GM12878 (cell line): ENCODE measurements around the gene SLC24A3. TPM values are rescaled to one million over a fixed set of nuclear protein-coding genes. Genes with fewer than 3 reads are reported as not detected.

Source experiments
- ATAC-seq: fragments of 200-7000 bp; cut with Tn5 transposase; 3 replicates; pipeline ENCODE4 v1.9.1; 2020; ENCODE audit warnings: mild to moderate bottlenecking, moderate library complexity
- BruUV-seq: library from RNA; stranded (reverse); fragments of 400-500 nt; replicated peaks from 2 replicates; lab custom pipeline; 2021; lab: Mats Ljungman, UMichigan
- CTCF ChIA-PET: fragments of 300-600 bp; sonication (Branson Sonifier 250); formaldehyde crosslinking; extraction: SDS; loops from one replicate; lab custom pipeline; 2021; ENCODE audit warnings: inconsistent platforms; lab: Yijun Ruan, JAX
- POLR2A ChIA-PET: fragments of 350-600 bp; formaldehyde crosslinking; extraction: SDS; loops from one replicate; lab custom pipeline; 2021; ENCODE audit warnings: inconsistent platforms; lab: Charles Lee
- RAD21 ChIA-PET: fragments of 300-600 bp; sonication (Branson Sonifier 250); formaldehyde crosslinking; loops from one replicate; lab custom pipeline; 2023; ENCODE audit warnings: antibody characterized with exemption; ENCODE audit not compliant: unreplicated experiment; lab: Charles Lee
- SMC1A ChIA-PET: fragments of 300-600 bp; sonication (Branson Sonifier 250); formaldehyde crosslinking; loops from one replicate; lab custom pipeline; 2023; ENCODE audit not compliant: unreplicated experiment, uncharacterized antibody; lab: Charles Lee
- DNase-seq: peaks from one replicate; pipeline ENCODE4 v3.0.0-alpha.2; 2011; ENCODE audit warnings: low read depth, low spot score
- FAIRE-seq: peaks from 3 replicates; lab custom pipeline; 2011; peaks lifted over from hg19 to GRCh38; lab: Jason Lieb, UNC
- H2AFZ ChIP-seq: 2 replicates; pipeline ENCODE4 v1.6.0; 2011; ENCODE audit warnings: low read depth, low read length, control low read depth; ENCODE audit not compliant: control insufficient read depth
- H3K27ac ChIP-seq: 2 replicates; pipeline ENCODE4 v1.5.1; 2011; ENCODE audit warnings: control low read depth; ENCODE audit not compliant: control insufficient read depth, insufficient read depth
- H3K27me3 ChIP-seq, 2 experiments: replicated peaks in 1 of 2; 2 replicates each; pipeline versions ENCODE4 v1.6.0 to v1.6.1; 2011; ENCODE audit warnings: low read length in 1 of 2; ENCODE audit not compliant: control insufficient read depth in 2 of 2, insufficient read depth in 2 of 2
- H3K36me3 ChIP-seq, 2 experiments: 2 replicates each; pipeline ENCODE4 v1.5.1; 2011; ENCODE audit warnings: low read length in 1 of 2; ENCODE audit not compliant: control insufficient read depth in 2 of 2, insufficient read depth in 2 of 2
- H3K4me1 ChIP-seq: 2 replicates; pipeline ENCODE4 v1.6.1; 2011; ENCODE audit warnings: mild to moderate bottlenecking, low read length, moderate library complexity, mixed read lengths; ENCODE audit not compliant: control insufficient read depth, insufficient read depth
- H3K4me2 ChIP-seq: 2 replicates; pipeline ENCODE4 v1.6.0; 2011; ENCODE audit warnings: control low read depth; ENCODE audit not compliant: control insufficient read depth, insufficient read depth
- H3K4me3 ChIP-seq: fragments of 200-600 bp; sonication (generic); 2 replicates; pipeline ENCODE4 v1.5.1; 2016
- H3K79me2 ChIP-seq: 2 replicates; pipeline ENCODE4 v1.6.0; 2011; ENCODE audit warnings: low read length; ENCODE audit not compliant: control insufficient read depth, insufficient read depth
- H3K9ac ChIP-seq: 2 replicates; pipeline ENCODE4 v1.8.0; 2011; ENCODE audit warnings: low read length, control low read depth, mixed read lengths; ENCODE audit not compliant: control insufficient read depth, insufficient read depth
- H3K9me3 ChIP-seq: replicated peaks from 3 replicates; pipeline ENCODE4 v1.5.1; 2011; ENCODE audit warnings: mild to moderate bottlenecking, low read length; ENCODE audit not compliant: control insufficient read depth, insufficient read depth
- H4K20me1 ChIP-seq: 2 replicates; pipeline ENCODE4 v1.6.0; 2011; ENCODE audit not compliant: control insufficient read depth, insufficient read depth
- BACH1 ChIP-seq: fragments of 450-650 bp; IDR thresholded peaks from 2 replicates; pipeline ENCODE4 v1.6.1; 2017; ENCODE audit warnings: mild to moderate bottlenecking, borderline replicate concordance
- CEBPB ChIP-seq, 2 experiments: fragments of 150-350 bp in 1 of 2; IDR thresholded peaks; 2 replicates each; pipeline ENCODE4 v1.6.1; 2012 to 2014; ENCODE audit warnings: low read depth in 2 of 2, low read length in 2 of 2, borderline replicate concordance in 1 of 2, inconsistent platforms in 1 of 2
- ETV6 ChIP-seq, 2 experiments: fragments of 450-650 bp in 1 of 2; IDR thresholded peaks in 1 of 2; conservative IDR thresholded peaks in 1 of 2; 2 replicates each; pipeline ENCODE4 v1.6.1; 2014; ENCODE audit warnings: antibody characterized with exemption in 1 of 2, borderline replicate concordance in 1 of 2, low read depth in 1 of 2, mild to moderate bottlenecking in 1 of 2, moderate library complexity in 1 of 2
- NFIC ChIP-seq: IDR thresholded peaks from 2 replicates; pipeline ENCODE4 v1.6.1; 2012; ENCODE audit warnings: low read depth, mild to moderate bottlenecking, inconsistent platforms, low read length, moderate library complexity
- NFYB ChIP-seq: IDR thresholded peaks from 2 replicates; pipeline ENCODE4 v1.6.1; 2011; ENCODE audit warnings: low read depth, mild to moderate bottlenecking, low read length, improper control_type of control experiment, moderate library complexity; ENCODE audit not compliant: insufficient read depth
- PKNOX1 ChIP-seq: fragments of 450-650 bp; IDR thresholded peaks from 2 replicates; pipeline ENCODE4 v1.6.1; 2016; ENCODE audit warnings: mild to moderate bottlenecking
- PML ChIP-seq: IDR thresholded peaks from 2 replicates; pipeline ENCODE4 v1.6.1; 2012; ENCODE audit warnings: low read length, inconsistent platforms
- POLR2A ChIP-seq: IDR thresholded peaks from 2 replicates; pipeline ENCODE4 v1.6.1; 2011; ENCODE audit warnings: low read depth, mild to moderate bottlenecking, low read length
- POU2F2 ChIP-seq: IDR thresholded peaks from 3 replicates; pipeline ENCODE4 v1.6.1; 2011; ENCODE audit warnings: low read depth, mild to moderate bottlenecking, low read length, borderline replicate concordance
- RBBP5 ChIP-seq: fragments of 200-600 bp; sonication (generic); conservative IDR thresholded peaks from 2 replicates; pipeline ENCODE4 v1.6.1; 2016
- RELB ChIP-seq: fragments of 450-650 bp; IDR thresholded peaks from 2 replicates; pipeline ENCODE4 v1.6.1; 2017; ENCODE audit warnings: low read depth, mild to moderate bottlenecking, moderate library complexity
- TARDBP ChIP-seq: IDR thresholded peaks from 2 replicates; pipeline ENCODE4 v1.6.1; 2016; ENCODE audit warnings: borderline replicate concordance
- ZNF384 ChIP-seq: IDR thresholded peaks from 2 replicates; pipeline ENCODE4 v1.6.1; 2012; ENCODE audit warnings: low read depth, mild to moderate bottlenecking, low read length, improper control_type of control experiment, borderline replicate concordance
- WGBS: methylation state at CpG from one replicate; pipeline ENCODE4 v1.1.6; 2016; ENCODE audit warnings: low lambda C conversion rate; ENCODE audit not compliant: insufficient replicate concordance, insufficient coverage; ENCODE audit errors: missing lambda C conversion rate; 5-methylcytosine and 5-hydroxymethylcytosine counted together
- in situ Hi-C: fragments of 300-500 bp; cut with MboI; formaldehyde crosslinking; loops from 9 replicates; pipeline ENCODE4 v1.14.3; 2018; ENCODE audit warnings: mixed read lengths
- intact Hi-C: fragments of 100-400 bp; cut with micrococcal nuclease; formaldehyde crosslinking; loops from one replicate; pipeline ENCODE4 v1.14.2; 2022; ENCODE audit not compliant: unreplicated experiment
- polyA plus RNA-seq, 11 experiments: library from polyadenylated mRNA; depleted of rRNA in 4 of 11; unstranded in 6 of 11; stranded (reverse) in 5 of 11; fragments of >200 nt; fragmentation: Nextera tagmentation in 4 of 11; fragmentation: Illumina TruSeq in 1 of 11; extraction: Ambion mirVana in 4 of 11; extraction: Trizol in 1 of 11; gene quantifications; 1 replicate in 1 of 11; 2 replicates in 10 of 11; pipeline versions ENCODE4 v1.2.1 to v1.2.3, GENCODE V29; 2011 to 2016; ENCODE audit warnings: inconsistent platforms in 2 of 11, missing spikeins in 2 of 11, low read depth in 1 of 11
- total RNA-seq, 4 experiments: library from RNA; depleted of rRNA in 3 of 4; stranded (reverse); fragments of >200 nt in 3 of 4; fragmentation: Illumina TruSeq in 1 of 4; extraction: Trizol in 1 of 4; gene quantifications; 2 replicates each; pipeline versions ENCODE4 v1.2.1 to v1.2.3, GENCODE V29; 2013 to 2021
- TF ChIP-seq, protein P1 (sequence below): fragments of 450-650 bp; conservative IDR thresholded peaks from 2 replicates; pipeline ENCODE4 v1.6.1; 2017; ENCODE audit warnings: mild to moderate bottlenecking, moderate library complexity

The SLC24A3 gene
- total and polyA plus RNA-seq, 10 of the 15 experiments (the other 5 are each of a cell fraction or from before 2014, with no cell fraction given): 0.04 TPM; not detected in 9

DNA sequence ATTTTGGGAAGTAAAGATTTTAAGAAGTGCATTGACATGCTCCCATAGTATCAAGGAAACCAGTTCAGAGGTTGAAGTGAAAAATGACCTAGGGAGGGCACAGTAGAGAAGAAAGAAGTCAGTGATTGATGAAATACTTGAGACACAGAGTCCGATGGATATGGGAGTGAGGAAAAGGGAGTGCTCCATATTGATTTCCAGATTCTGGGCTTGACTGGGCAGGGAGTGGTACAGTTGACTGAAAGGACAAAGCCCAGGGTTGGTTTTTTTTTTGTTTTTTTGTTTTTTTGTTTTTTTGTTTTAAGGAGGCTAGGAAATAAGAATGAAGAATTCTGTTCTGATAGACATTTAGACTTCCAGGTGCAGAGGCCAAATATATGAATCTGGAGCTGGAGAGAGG lies 458.9 kb downstream of the SLC24A3 start:
- in situ Hi-C loops: no loop called here
- SMC1A ChIA-PET: no interaction called here

GRCh38 chr20:19672498-19672897 lies 460.1 kb downstream of the SLC24A3 start:
- ChIA-PET SMC1A (interaction anchor here (0.9 to 2.1 kb wide), 5 partner anchors 9 to 43 kb away, joined by 3 to 6 read pairs (median 4); no protein-coding TSS in a partner anchor), CTCF (interaction anchor here (0.8 to 2.5 kb wide), 3 partner anchors 11 to 48 kb away, joined by 3 to 18 read pairs (median 3); no protein-coding TSS in a partner anchor), RAD21 (interaction anchor here (1.0 kb wide), 1 partner anchor 322 kb away, joined by 3 read pairs; no protein-coding TSS in a partner anchor), POLR2A (interaction anchor here (0.8 kb wide), 1 partner anchor 14 kb away, joined by 3 read pairs; no protein-coding TSS in a partner anchor)
- intact Hi-C loops (no loop called here), in situ Hi-C loops (no loop called here)
- peaks cover 4% of the 10 kb centered on the region for H3K4me1 ChIP-seq
- no peaks in the 10 kb centered on the region for H3K79me2 ChIP-seq
- ATAC-seq (no peak), DNase-seq (no peak), FAIRE-seq (no peak)
- H3K4me2 ChIP-seq: no peak overlapping the region
- no peak overlapping the region for H3K4me3 ChIP-seq
- no peaks in the 10 kb centered on the region for H3K36me3 ChIP-seq
- no TSS peak for BruUV-seq
- no peaks in the 10 kb centered on the region for H3K9me3 ChIP-seq
- no peaks in the 10 kb centered on the region for H4K20me1 ChIP-seq
- WGBS: 56% methylated on average over 5 of the region's 5 CpGs
- H2AFZ ChIP-seq: no peak overlapping the region
- H3K9ac ChIP-seq: no peak overlapping the region
- H3K27ac ChIP-seq: no peak overlapping the region
- no peaks in the 10 kb centered on the region for H3K27me3 ChIP-seq
- TF ChIP-seq, protein P1, sequence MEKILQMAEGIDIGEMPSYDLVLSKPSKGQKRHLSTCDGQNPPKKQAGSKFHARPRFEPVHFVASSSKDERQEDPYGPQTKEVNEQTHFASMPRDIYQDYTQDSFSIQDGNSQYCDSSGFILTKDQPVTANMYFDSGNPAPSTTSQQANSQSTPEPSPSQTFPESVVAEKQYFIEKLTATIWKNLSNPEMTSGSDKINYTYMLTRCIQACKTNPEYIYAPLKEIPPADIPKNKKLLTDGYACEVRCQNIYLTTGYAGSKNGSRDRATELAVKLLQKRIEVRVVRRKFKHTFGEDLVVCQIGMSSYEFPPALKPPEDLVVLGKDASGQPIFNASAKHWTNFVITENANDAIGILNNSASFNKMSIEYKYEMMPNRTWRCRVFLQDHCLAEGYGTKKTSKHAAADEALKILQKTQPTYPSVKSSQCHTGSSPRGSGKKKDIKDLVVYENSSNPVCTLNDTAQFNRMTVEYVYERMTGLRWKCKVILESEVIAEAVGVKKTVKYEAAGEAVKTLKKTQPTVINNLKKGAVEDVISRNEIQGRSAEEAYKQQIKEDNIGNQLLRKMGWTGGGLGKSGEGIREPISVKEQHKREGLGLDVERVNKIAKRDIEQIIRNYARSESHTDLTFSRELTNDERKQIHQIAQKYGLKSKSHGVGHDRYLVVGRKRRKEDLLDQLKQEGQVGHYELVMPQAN: no peak
- no peak for TF ChIP-seq ETV6 (conservative IDR thresholded peaks at IDR 0.05 in 1 of 2, IDR thresholded peaks at IDR 0.05 in 1 of 2; ENCODE audit: borderline replicate concordance in 1 of 2, low read depth in 1 of 2)
- TF ChIP-seq NFIC: no peak
- TF ChIP-seq TARDBP: no peak
- no peak for TF ChIP-seq ZNF384
- no peak for TF ChIP-seq CEBPB (IDR thresholded peaks at IDR 0.05; ENCODE audit: borderline replicate concordance in 1 of 2, low read depth in 2 of 2, low read length in 2 of 2)
- TF ChIP-seq RELB: no peak
- TF ChIP-seq POU2F2: no peak
- TF ChIP-seq RBBP5: no peak
- TF ChIP-seq PKNOX1: no peak
- TF ChIP-seq PML: no peak

More for the DNA sequence above, 458.9 kb downstream of the SLC24A3 start:
- Histone ChIP-seq H3K4me2 (no peak overlapping the region), H2AFZ (no peak overlapping the region), H3K4me3 (no peak overlapping the region)
- BruUV-seq: no TSS peak
- ChIA-PET RAD21 (no interaction called here), CTCF (interaction anchor here (2.5 kb wide), 1 partner anchor 10 kb away, joined by 18 read pairs; no protein-coding TSS in a partner anchor)
- WGBS: 67% methylated on average over 1 of the region's 1 CpG
- no peak for FAIRE-seq
- no peak for ATAC-seq
- no peak for DNase-seq
- TF ChIP-seq POLR2A (no peak), NFYB (no peak), RBBP5 (no peak), BACH1 (no peak)
- TF ChIP-seq, all 136 proteins: peak for 0
- H3K36me3 ChIP-seq: no peaks in the 10 kb centered on the region
- peaks cover 4% of the 10 kb centered on the region for H3K4me1 ChIP-seq
- no peaks in the 10 kb centered on the region for H3K27me3 ChIP-seq
- intact Hi-C loops: no loop called here
- H3K9ac ChIP-seq: no peak overlapping the region
- POLR2A ChIA-PET: no interaction called here
- H3K79me2 ChIP-seq: no peaks in the 10 kb centered on the region
- H3K27ac ChIP-seq: no peak overlapping the region
- no peaks in the 10 kb centered on the region for H3K9me3 ChIP-seq
- no peaks in the 10 kb centered on the region for H4K20me1 ChIP-seq
